H9 (cell line): ENCODE data around the gene KREMEN1. TPM values are rescaled to one million over a fixed set of nuclear protein-coding genes. Genes with fewer than 3 reads are reported as not detected.

Experiments used
- DNase-seq: peaks from one replicate; pipeline ENCODE4 v3.0.0-alpha.2; 2017
- H2AFZ ChIP-seq: one replicate; pipeline ENCODE4 v1.6.1; 2013; ENCODE audit warnings: mild to moderate bottlenecking, low read length, control low read depth, moderate library complexity
- H2AK5ac ChIP-seq: 2 replicates; pipeline ENCODE4 v1.6.1; 2013; ENCODE audit warnings: low read length, control low read depth, mixed read lengths; ENCODE audit not compliant: insufficient read length
- H2BK120ac ChIP-seq: one replicate; pipeline ENCODE4 v1.6.1; 2013; ENCODE audit warnings: low read depth, mild to moderate bottlenecking, low read length, control low read depth, inconsistent platforms; ENCODE audit not compliant: poor library complexity, severe bottlenecking
- H2BK12ac ChIP-seq: 2 replicates; pipeline ENCODE4 v1.6.1; 2013; ENCODE audit warnings: low read length, control low read depth, mixed read lengths, low read depth; ENCODE audit not compliant: insufficient read length
- H2BK15ac ChIP-seq: 2 replicates; pipeline ENCODE4 v1.6.1; 2013; ENCODE audit warnings: low read depth, low read length, control low read depth
- H2BK20ac ChIP-seq: one replicate; pipeline ENCODE4 v1.6.1; 2013; ENCODE audit warnings: low read depth, mild to moderate bottlenecking, low read length, control low read depth, inconsistent platforms; ENCODE audit not compliant: poor library complexity, severe bottlenecking
- H2BK5ac ChIP-seq: 2 replicates; pipeline ENCODE4 v1.6.1; 2013; ENCODE audit warnings: low read length, control low read depth, mixed read lengths; ENCODE audit not compliant: insufficient read length
- H3K14ac ChIP-seq: 2 replicates; pipeline ENCODE4 v1.6.1; 2013; ENCODE audit warnings: low read length, control low read depth; ENCODE audit not compliant: insufficient read depth
- H3K18ac ChIP-seq: 2 replicates; pipeline ENCODE4 v1.6.1; 2013; ENCODE audit warnings: low read depth, mild to moderate bottlenecking, mixed read lengths, low read length, control low read depth; ENCODE audit not compliant: insufficient read length
- H3K23ac ChIP-seq: 2 replicates; pipeline ENCODE4 v1.6.1; 2013; ENCODE audit warnings: low read length, control low read depth, mixed read lengths, low read depth; ENCODE audit not compliant: insufficient read length
- H3K23me2 ChIP-seq: 2 replicates; pipeline ENCODE4 v1.6.1; 2013; ENCODE audit warnings: low read depth, mild to moderate bottlenecking, mixed read lengths, low read length, control low read depth; ENCODE audit not compliant: insufficient read length, poor library complexity, severe bottlenecking
- H3K27ac ChIP-seq: 2 replicates; pipeline ENCODE4 v1.5.1; 2013; ENCODE audit warnings: low read length, control low read depth, mixed read lengths, low read depth; ENCODE audit not compliant: insufficient read length
- H3K27me3 ChIP-seq: 2 replicates; pipeline ENCODE4 v1.6.1; 2013; ENCODE audit warnings: low read length, control low read depth, inconsistent platforms; ENCODE audit not compliant: insufficient read depth
- H3K4ac ChIP-seq: 2 replicates; pipeline ENCODE4 v1.6.1; 2013; ENCODE audit warnings: low read depth, mild to moderate bottlenecking, control low read depth, inconsistent platforms, low read length, moderate library complexity
- H3K4me1 ChIP-seq: 2 replicates; pipeline ENCODE4 v1.6.1; 2013; ENCODE audit warnings: low read length, control low read depth, inconsistent platforms; ENCODE audit not compliant: insufficient read depth
- H3K4me2 ChIP-seq: 2 replicates; pipeline ENCODE4 v1.6.1; 2013; ENCODE audit warnings: low read length, control low read depth, mixed read lengths; ENCODE audit not compliant: insufficient read length, insufficient read depth
- H3K56ac ChIP-seq: 2 replicates; pipeline ENCODE4 v1.6.1; 2013; ENCODE audit warnings: low read depth, mild to moderate bottlenecking, mixed read lengths, low read length, control low read depth; ENCODE audit not compliant: insufficient read length
- H3K79me1 ChIP-seq: 2 replicates; pipeline ENCODE4 v1.6.1; 2013; ENCODE audit warnings: low read depth, mild to moderate bottlenecking, moderate library complexity, low read length, control low read depth, inconsistent platforms; ENCODE audit not compliant: insufficient read depth, poor library complexity, severe bottlenecking
- H3K79me2 ChIP-seq: 2 replicates; pipeline ENCODE4 v1.6.1; 2013; ENCODE audit warnings: low read length, control low read depth, inconsistent platforms; ENCODE audit not compliant: insufficient read depth
- H3K9ac ChIP-seq: 2 replicates; pipeline ENCODE4 v1.6.1; 2013; ENCODE audit warnings: low read length, control low read depth, mixed read lengths; ENCODE audit not compliant: insufficient read length; ENCODE audit errors: extremely low read depth
- H3K9me3 ChIP-seq: one replicate; pipeline ENCODE4 v1.6.1; 2013; ENCODE audit warnings: low read depth, low read length, inconsistent platforms; ENCODE audit not compliant: control insufficient read depth
- H3T11ph ChIP-seq: one replicate; pipeline ENCODE4 v1.6.1; 2013; ENCODE audit warnings: mild to moderate bottlenecking, low read length, control low read depth, inconsistent platforms
- H4K20me1 ChIP-seq: one replicate; pipeline ENCODE4 v1.6.1; 2013; ENCODE audit not compliant: control insufficient read depth, insufficient read length, insufficient read depth
- H4K5ac ChIP-seq: 2 replicates; pipeline ENCODE4 v1.6.1; 2013; ENCODE audit warnings: low read depth, mild to moderate bottlenecking, mixed read lengths, low read length, control low read depth; ENCODE audit not compliant: insufficient read length
- H4K8ac ChIP-seq: replicated peaks from 2 replicates; pipeline ENCODE4 v1.6.1; 2013; ENCODE audit warnings: low read length, control low read depth, mixed read lengths, low read depth; ENCODE audit not compliant: insufficient read length
- H4K91ac ChIP-seq: 2 replicates; pipeline ENCODE4 v1.6.1; 2013; ENCODE audit warnings: low read depth, mild to moderate bottlenecking, moderate library complexity, mixed read lengths, low read length, control low read depth; ENCODE audit not compliant: insufficient read length
- H3K27ac Mint-ChIP-seq, 3 experiments: 2 replicates in 2 of 3; 3 replicates in 1 of 3; pipeline ENCODE4 v1.8.0; 2020 to 2021; ENCODE audit warnings: mixed read lengths in 3 of 3, mild to moderate bottlenecking in 1 of 3, moderate library complexity in 1 of 3
- H3K27me3 Mint-ChIP-seq: 2 replicates; pipeline ENCODE4 v1.8.0; 2021; ENCODE audit warnings: low read depth, mild to moderate bottlenecking, moderate library complexity, mixed read lengths
- H3K36me3 Mint-ChIP-seq, 3 experiments: 2 replicates in 2 of 3; 3 replicates in 1 of 3; pipeline ENCODE4 v1.8.0; 2020 to 2021; ENCODE audit warnings: low read depth in 3 of 3, mixed read lengths in 3 of 3; ENCODE audit not compliant: insufficient read depth in 1 of 3
- H3K4me1 Mint-ChIP-seq, 2 experiments: 2 replicates each; pipeline ENCODE4 v1.8.0; 2020; ENCODE audit warnings: mixed read lengths in 2 of 2
- H3K4me3 Mint-ChIP-seq, 2 experiments: 2 replicates in 1 of 2; 3 replicates in 1 of 2; pipeline ENCODE4 v1.8.0; 2020 to 2021; ENCODE audit warnings: mild to moderate bottlenecking in 2 of 2, mixed read lengths in 2 of 2, moderate library complexity in 1 of 2
- H3K9me3 Mint-ChIP-seq, 2 experiments: 2 replicates in 1 of 2; 3 replicates in 1 of 2; pipeline ENCODE4 v1.8.0; 2020; ENCODE audit warnings: mild to moderate bottlenecking in 2 of 2, mixed read lengths in 2 of 2, moderate library complexity in 1 of 2
- CTCF ChIP-seq: fragments of 200-600 bp; sonication (generic); conservative IDR thresholded peaks from 3 replicates; pipeline ENCODE4 v1.8.0; 2021; ENCODE audit warnings: antibody characterized with exemption, mild to moderate bottlenecking
- WGBS: extraction: QIAGEN DNeasy Blood & Tissue Kit; methylation state at CpG from one replicate; pipeline ENCODE4 v1.1.7; 2013; ENCODE audit warnings: missing lambda C conversion rate, low lambda C conversion rate, mixed read lengths; ENCODE audit not compliant: insufficient read length; ENCODE audit errors: extremely low coverage; 5-methylcytosine and 5-hydroxymethylcytosine counted together
- total RNA-seq: library from RNA; stranded (reverse); gene quantifications from 2 replicates; pipeline ENCODE4 v1.2.1, GENCODE V29; 2021

The KREMEN1 gene
- total RNA-seq, 1 experiment from 2014 or later, result 2.4 TPM

DNA sequence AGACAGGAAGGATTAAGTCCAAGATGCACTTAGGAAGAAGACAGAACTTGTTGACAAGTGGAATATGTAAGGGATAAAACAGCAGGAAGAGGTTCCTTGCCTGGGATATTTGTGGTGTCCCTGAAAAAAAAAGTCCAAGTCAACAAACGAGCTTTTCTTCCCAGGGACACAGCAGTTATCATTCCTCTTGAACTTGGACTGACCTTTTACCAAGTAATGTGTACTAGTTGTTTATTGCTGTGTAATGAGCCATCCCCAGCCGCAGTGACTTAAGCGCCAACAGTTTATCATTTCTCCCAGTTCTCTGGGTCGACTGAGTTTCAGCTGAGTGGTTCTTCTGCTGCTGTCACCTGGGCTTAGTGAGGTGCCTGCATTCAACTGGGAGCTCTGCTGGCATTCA lies 37.0 kb downstream of the KREMEN1 start:
- H3K4me3 Mint-ChIP-seq, result no peak overlapping the region
- Histone ChIP-seq H3K56ac (peak overlapping the region; percentile 67), H3K27me3 (no peaks in the 10 kb centered on the region), H3K9me3 (no peaks in the 10 kb centered on the region), H4K20me1 (no peaks in the 10 kb centered on the region), H2AK5ac (no peak overlapping the region), H3K14ac (no peak overlapping the region), H2BK15ac (no peak overlapping the region), H3K4me1 (no peaks in the 10 kb centered on the region), H4K5ac (no peak overlapping the region), H3K79me2 (no peaks in the 10 kb centered on the region), H3K9ac (no peak overlapping the region), H3K79me1 (no peaks in the 10 kb centered on the region), H2AFZ (no peak overlapping the region), H3K18ac (no peak overlapping the region), H2BK5ac (no peak overlapping the region), H3K4me2 (no peak overlapping the region), H3K23ac (no peak overlapping the region), H3T11ph (no peak overlapping the region), H2BK12ac (no peak overlapping the region), H3K23me2 (no peaks in the 10 kb centered on the region), H3K4ac (no peak overlapping the region), H3K27ac (no peak overlapping the region), H4K91ac (no peak overlapping the region), H2BK120ac (no peak overlapping the region), H4K8ac (no peak overlapping the region), H2BK20ac (no peak overlapping the region)
- H3K27me3 Mint-ChIP-seq, result no peaks in the 10 kb centered on the region
- peak overlapping the region in 1 of 3 experiments; percentile 3; a peak in 1 of 7 replicates for H3K27ac Mint-ChIP-seq
- H3K4me1 Mint-ChIP-seq, result peaks cover 13 to 24% of the 10 kb centered on the region in 2 experiments
- TF ChIP-seq CTCF, result no peak
- H3K9me3 Mint-ChIP-seq, result no peaks in the 10 kb centered on the region
- no CpG with 5 or more reads among the region's 4 CpGs for WGBS
- H3K36me3 Mint-ChIP-seq, result no peaks in the 10 kb centered on the region
- DNase-seq, result no peak
